Glutamatergic neuron (in vitro differentiated cells): ENCODE data around the gene AGR2. TPM values are rescaled to one million over a fixed set of nuclear protein-coding genes. Genes with fewer than 3 reads are reported as not detected.

Source experiments
- DNase-seq: peaks from one replicate; pipeline ENCODE4 v3.0.0; 2022
- H3K27ac Mint-ChIP-seq: one replicate; pipeline ENCODE4 v1.8.0; 2020; ENCODE audit warnings: mild to moderate bottlenecking, mixed read lengths, inconsistent platforms; ENCODE audit not compliant: unreplicated experiment
- H3K27me3 Mint-ChIP-seq: one replicate; pipeline ENCODE4 v1.8.0; 2020; ENCODE audit warnings: mild to moderate bottlenecking, moderate library complexity, mixed read lengths, inconsistent platforms; ENCODE audit not compliant: unreplicated experiment
- H3K36me3 Mint-ChIP-seq: one replicate; pipeline ENCODE4 v1.8.0; 2020; ENCODE audit warnings: mild to moderate bottlenecking, mixed read lengths, inconsistent platforms; ENCODE audit not compliant: unreplicated experiment
- H3K4me1 Mint-ChIP-seq: one replicate; pipeline ENCODE4 v1.8.0; 2020; ENCODE audit warnings: mild to moderate bottlenecking, low read depth, mixed read lengths, inconsistent platforms; ENCODE audit not compliant: unreplicated experiment
- H3K4me3 Mint-ChIP-seq: one replicate; pipeline ENCODE4 v1.8.0; 2020; ENCODE audit warnings: mild to moderate bottlenecking, mixed read lengths, inconsistent platforms; ENCODE audit not compliant: unreplicated experiment
- H3K9me3 Mint-ChIP-seq: one replicate; pipeline ENCODE4 v1.8.0; 2020; ENCODE audit warnings: mild to moderate bottlenecking, moderate library complexity, mixed read lengths, inconsistent platforms; ENCODE audit not compliant: unreplicated experiment
- CTCF ChIP-seq: fragments of 200-600 bp; sonication (generic); IDR thresholded peaks from one replicate; pipeline ENCODE4 v1.5.0; 2021; ENCODE audit not compliant: partially characterized antibody, unreplicated experiment
- total RNA-seq: library from RNA; stranded (reverse); fragmentation: NEBNext Ultra II Directional; extraction: Animal tissue kit (Norgen Biotek cat#: 25700); gene quantifications from one replicate; pipeline ENCODE4 v1.2.1, GENCODE V29; 2021; ENCODE audit not compliant: unreplicated experiment

Gene AGR2
- total RNA-seq, 1 donor from 2014 or later: not detected

- Mint-ChIP-seq H3K9me3 (no peaks in the 10 kb centered on the region), H3K27me3 (no peaks in the 10 kb centered on the region), H3K4me3 (no peak overlapping the region), H3K36me3 (no peaks in the 10 kb centered on the region), H3K27ac (no peak overlapping the region), H3K4me1 (peaks cover 20% of the 10 kb centered on the region)
- TF ChIP-seq CTCF: no peak
- no peak for DNase-seq
Measured at GRCh38 chr7:16815001-16815400, 10.2 kb upstream of the AGR2 start.

GRCh38 chr7:16813232-16813616 is 8.4 kb upstream of the AGR2 start:
- no peaks in the 10 kb centered on the region for H3K9me3 Mint-ChIP-seq
- H3K4me1 Mint-ChIP-seq: peaks cover 20% of the 10 kb centered on the region
- H3K4me3 Mint-ChIP-seq: no peak overlapping the region
- DNase-seq: no peak
- H3K27me3 Mint-ChIP-seq: no peaks in the 10 kb centered on the region
- TF ChIP-seq CTCF: no peak
- H3K27ac Mint-ChIP-seq: no peak overlapping the region
- H3K36me3 Mint-ChIP-seq: no peaks in the 10 kb centered on the region

GRCh38 chr7:16812542-16813231 is 7.9 kb upstream of the AGR2 start:
- no peak for TF ChIP-seq CTCF
- no peak overlapping the region for H3K27ac Mint-ChIP-seq
- H3K27me3 Mint-ChIP-seq: no peaks in the 10 kb centered on the region
- peaks cover 18% of the 10 kb centered on the region for H3K4me1 Mint-ChIP-seq
- no peaks in the 10 kb centered on the region for H3K9me3 Mint-ChIP-seq
- H3K4me3 Mint-ChIP-seq: no peak overlapping the region
- no peaks in the 10 kb centered on the region for H3K36me3 Mint-ChIP-seq
- no peak for DNase-seq

GRCh38 chr7:16811551-16811950 is 6.8 kb upstream of the AGR2 start:
- H3K9me3 Mint-ChIP-seq: no peaks in the 10 kb centered on the region
- no peak for TF ChIP-seq CTCF
- H3K36me3 Mint-ChIP-seq: no peaks in the 10 kb centered on the region
- H3K27ac Mint-ChIP-seq: no peak overlapping the region
- no peak overlapping the region for H3K4me3 Mint-ChIP-seq
- DNase-seq: no peak
- H3K27me3 Mint-ChIP-seq: no peaks in the 10 kb centered on the region
- peaks cover 10% of the 10 kb centered on the region for H3K4me1 Mint-ChIP-seq

- H3K36me3 Mint-ChIP-seq: no peaks in the 10 kb centered on the region
- DNase-seq: no peak
- TF ChIP-seq CTCF: no peak
- H3K27me3 Mint-ChIP-seq: no peaks in the 10 kb centered on the region
- H3K9me3 Mint-ChIP-seq: no peaks in the 10 kb centered on the region
- no peak overlapping the region for H3K4me3 Mint-ChIP-seq
- H3K27ac Mint-ChIP-seq: no peak overlapping the region
- H3K4me1 Mint-ChIP-seq: peaks cover under 1% of the 10 kb centered on the region
Measured at GRCh38 chr7:16810573-16810972, 5.8 kb upstream of the AGR2 start.
